ENCODE results near the gene GRID2. TPM values are rescaled to one million over a fixed set of nuclear protein-coding genes. Genes with fewer than 3 reads are reported as not detected.
A peak's percentile ranks its signal among the peaks of the same experiment; 100 is the strongest.

The GRID2 gene
- total and polyA plus RNA-seq, 11 donors = 0.29 to 0.38 (median 0.33) TPM; not detected in 8

DNA sequence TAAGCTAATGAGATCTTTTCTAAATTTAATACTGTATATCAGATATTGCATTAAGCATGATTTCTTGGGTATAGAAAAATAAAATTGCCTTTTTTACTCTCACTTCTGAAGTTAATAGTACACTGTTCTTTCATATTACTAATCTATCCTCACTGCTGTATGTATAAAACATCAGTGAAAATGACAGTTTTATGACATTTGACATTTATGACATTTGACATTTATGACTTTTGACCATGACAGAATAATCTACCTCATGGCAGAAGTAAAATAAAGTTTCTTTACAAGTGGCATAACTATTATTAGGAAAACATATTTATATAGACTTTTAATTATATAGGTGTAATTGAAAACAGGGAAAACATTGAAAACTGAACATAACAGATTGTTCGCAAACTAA lies 13.3 kb downstream of the GRID2 start:
- DNase-seq = no peak
- Histone ChIP-seq H3K27me3 (no peaks in the 10 kb centered on the region), H3K4me3 (no peak overlapping the region), H3K36me3 (no peaks in the 10 kb centered on the region), H3K4me1 (no peaks in the 10 kb centered on the region), H3K9me3 (no peaks in the 10 kb centered on the region), H3K27ac (no peak overlapping the region)
- no peak for ATAC-seq
- intact Hi-C loops (cut with DNase I) = no loop called here
- WGBS, 4 donors = 94 to 100% (median 97%) methylated on average over 1 of the region's 1 CpG
- no peak for TF ChIP-seq CTCF (IDR thresholded peaks at IDR 0.05)
- no peak for TF ChIP-seq POLR2A (IDR thresholded peaks at IDR 0.05)

- H3K27ac ChIP-seq = no peak overlapping the region
- no peaks in the 10 kb centered on the region for H3K36me3 ChIP-seq
- H3K4me3 ChIP-seq = no peak overlapping the region
- intact Hi-C loops (cut with DNase I) = no loop called here
- ATAC-seq = peak in 2 of 4 donors; percentile 29 to 72
- no peak for DNase-seq
- TF ChIP-seq POLR2A (IDR thresholded peaks at IDR 0.05) = no peak
- no peak for TF ChIP-seq CTCF (IDR thresholded peaks at IDR 0.05)
- H3K9me3 ChIP-seq = no peaks in the 10 kb centered on the region
- peaks cover 0 to 7% (median 0%) of the 10 kb centered on the region in 12 donors for H3K4me1 ChIP-seq
- 34 to 63% (median 42%) methylated on average over 2 of the region's 2 CpGs for WGBS, 4 donors
- no peaks in the 10 kb centered on the region for H3K27me3 ChIP-seq
Observed at GRCh38 chr4:92328095-92328494, 24.3 kb downstream of the GRID2 start.

DNA sequence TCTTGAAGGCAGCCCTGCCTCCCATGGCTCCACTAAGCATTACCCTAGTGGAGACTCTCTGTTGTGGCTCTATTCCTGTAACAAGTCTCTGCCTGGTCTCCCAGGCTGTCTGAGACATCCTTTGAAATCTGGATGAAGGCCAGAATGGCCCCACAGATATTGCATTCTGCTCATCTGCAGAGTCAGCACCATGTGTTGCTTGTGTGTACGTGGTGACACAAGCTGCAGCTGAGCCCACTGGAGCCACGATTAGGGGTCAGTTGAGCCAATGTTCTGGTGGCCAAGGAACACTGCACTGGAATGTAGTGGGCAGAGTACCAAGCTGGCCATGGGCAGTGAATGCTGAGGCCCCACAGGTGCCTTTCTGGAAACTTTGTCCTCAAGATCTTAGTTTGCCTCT lies 29.2 kb downstream of the GRID2 start:
- intact Hi-C loops (cut with DNase I) = no loop called here
- Histone ChIP-seq H3K9me3 (no peaks in the 10 kb centered on the region), H3K4me1 (peaks cover 0 to 17% (median 5%) of the 10 kb centered on the region in 12 donors), H3K36me3 (no peaks in the 10 kb centered on the region), H3K27me3 (no peaks in the 10 kb centered on the region), H3K4me3 (no peak overlapping the region), H3K27ac (no peak overlapping the region)
- 29 to 48% (median 40%) methylated on average over 2 of the region's 2 CpGs for WGBS, 4 donors
- ATAC-seq (no peak), DNase-seq (peak in 1 of 5 donors; percentile 47)
- TF ChIP-seq POLR2A (IDR thresholded peaks at IDR 0.05) (no peak), CTCF (IDR thresholded peaks at IDR 0.05) (no peak)

DNA sequence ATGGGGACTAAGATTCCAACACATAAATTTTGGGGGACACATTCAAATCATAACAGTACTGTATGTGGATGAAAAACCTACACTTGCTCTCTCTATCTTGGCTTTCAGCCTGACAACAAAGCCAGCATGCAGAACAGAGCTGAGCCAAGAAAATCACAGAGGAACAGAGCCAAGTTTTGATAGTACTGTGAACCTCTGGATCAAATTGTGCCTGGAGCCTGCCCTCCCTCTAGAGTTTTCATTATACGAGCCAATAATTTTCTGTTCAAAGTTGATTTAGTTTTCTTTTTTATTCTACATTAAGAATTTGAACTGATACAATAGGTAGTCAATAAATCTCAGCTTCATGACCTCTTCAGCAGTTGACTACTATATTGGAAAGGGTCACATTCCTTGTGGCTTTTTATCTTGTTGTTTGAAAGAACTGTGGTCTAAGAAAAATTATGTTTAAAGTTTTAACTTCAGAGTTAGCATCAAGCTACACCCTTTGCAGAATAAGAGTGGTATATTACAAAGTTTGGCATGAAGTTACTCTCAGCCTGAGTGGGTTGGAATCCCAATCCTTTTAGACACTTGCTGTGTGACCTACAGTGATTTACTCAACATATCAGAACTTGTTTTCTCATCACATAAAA lies 31.1 kb downstream of the GRID2 start:
- WGBS, 4 donors = 8 to 22% (median 17%) methylated on average over 1 of the region's 1 CpG
- no peaks in the 10 kb centered on the region for H3K9me3 ChIP-seq
- H3K27me3 ChIP-seq = no peaks in the 10 kb centered on the region
- TF ChIP-seq POLR2A (IDR thresholded peaks at IDR 0.05) (no peak), CTCF (IDR thresholded peaks at IDR 0.05) (no peak)
- ATAC-seq (peak; percentile 84 to 95 (median 90)), DNase-seq (peak in 3 of 5 donors; percentile 11 to 25 (median 18))
- intact Hi-C loops (cut with DNase I) = no loop called here
- H3K27ac ChIP-seq = no peak overlapping the region
- H3K4me3 ChIP-seq = no peak overlapping the region
- H3K4me1 ChIP-seq = peaks cover 0 to 17% (median 4%) of the 10 kb centered on the region in 12 donors
- no peaks in the 10 kb centered on the region for H3K36me3 ChIP-seq
